Limb (tissue), 2 donors: Measurements from ENCODE around the gene SASS6.
"Not testable (repeated sequence)": the region's sequence is repeated elsewhere in the genome, so short reads cannot be mapped to it uniquely, and the experiment has no call there.

Experiments used
- DNase-seq, 2 donors: peaks; one replicate each; pipeline ENCODE4 v3.0.0-alpha.2; 2016; ENCODE audit errors: extremely low spot score in 2 of 2

The SASS6 gene

GRCh38 chr1:100047235-100047708 is 85.5 kb downstream of the SASS6 start:
- not testable (repeated sequence) for DNase-seq

DNA sequence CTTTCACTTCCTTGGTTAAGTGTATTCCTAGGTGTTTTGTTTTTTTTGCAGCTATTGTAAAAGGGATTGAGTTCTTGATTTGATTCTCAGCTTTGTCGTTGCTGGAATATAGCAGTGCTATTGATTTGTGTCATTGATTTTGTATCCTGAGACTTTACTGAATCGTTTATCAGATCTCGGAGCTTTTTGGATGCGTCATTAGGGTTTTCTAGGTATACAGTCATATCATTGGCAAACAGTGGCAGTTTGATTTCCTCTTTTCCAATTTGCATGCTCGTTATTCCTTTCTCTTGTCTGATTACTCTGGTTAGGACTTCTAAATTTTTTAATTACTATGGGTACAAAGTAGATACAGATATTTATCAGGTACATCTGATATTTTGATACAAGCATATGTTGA is 87.5 kb downstream of the SASS6 start:
- DNase-seq: no peak

DNA sequence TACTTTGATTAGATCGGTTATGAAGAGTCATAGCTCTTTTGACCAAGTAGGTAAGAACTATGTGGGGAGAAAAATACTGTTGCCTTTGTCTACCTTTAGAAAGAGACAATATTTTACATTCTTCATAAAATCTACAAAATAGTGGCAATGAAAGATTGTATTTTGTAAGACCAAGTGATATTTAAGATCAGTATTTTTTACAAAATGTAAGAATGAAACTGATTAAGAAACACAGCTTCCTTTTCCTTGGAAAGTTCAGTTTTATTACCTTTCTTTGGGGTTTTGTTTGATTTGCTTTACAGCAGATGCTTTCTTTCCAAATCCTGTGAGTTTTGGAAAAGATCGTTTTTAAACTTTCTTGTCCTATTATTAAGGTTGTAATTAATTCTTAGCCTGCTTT is 93.1 kb downstream of the SASS6 start:
- DNase-seq: no peak

GRCh38 chr1:100038660-100039287 is 94.0 kb downstream of the SASS6 start:
- peak; percentile 51 to 84 for DNase-seq

GRCh38 chr1:100037927-100038659 is 94.6 kb downstream of the SASS6 start:
- DNase-seq: peak; percentile 90 to 93

DNA sequence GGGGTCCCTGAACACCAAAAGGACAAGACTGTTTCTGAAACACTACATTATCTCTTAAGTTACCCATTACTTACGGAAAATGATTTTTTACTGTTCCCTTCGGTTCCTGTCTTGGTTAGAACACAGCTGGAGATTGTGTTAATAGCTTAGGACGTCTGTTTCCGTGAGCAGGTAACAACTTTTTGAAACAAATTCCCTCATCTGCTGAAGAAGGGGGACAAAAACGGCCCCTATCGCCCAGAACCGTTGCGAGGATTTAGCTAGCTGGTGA is 95.1 kb downstream of the SASS6 start:
- no peak for DNase-seq

GRCh38 chr1:100036718-100037655 is 95.7 kb downstream of the SASS6 start:
- no peak for DNase-seq

- no peak for DNase-seq
Measured at GRCh38 chr1:100035214-100035613, 97.5 kb downstream of the SASS6 start.

DNA sequence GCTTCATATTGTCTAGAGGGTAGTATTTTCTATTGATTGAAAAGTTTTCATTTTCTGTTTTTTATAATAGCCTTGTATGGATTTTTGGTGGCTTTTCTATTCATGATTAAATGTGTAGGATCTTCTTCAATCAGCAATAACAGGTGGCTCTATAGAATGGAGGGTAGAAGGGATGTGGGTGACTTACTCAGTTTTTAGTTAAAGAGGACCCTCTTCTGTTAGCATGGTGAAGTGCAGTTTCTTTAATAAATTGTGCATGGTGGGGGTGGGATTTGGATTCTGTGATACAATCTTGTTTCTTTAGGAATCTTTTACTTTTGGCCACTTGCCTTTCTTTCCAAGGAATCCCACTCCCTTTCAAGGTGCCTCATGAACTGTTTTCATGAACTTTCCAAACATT is 98.3 kb downstream of the SASS6 start:
- DNase-seq: peak in 1 of 2 donors; percentile 26
